ENCODE measurements around the gene GNA15.

The GNA15 gene

GRCh38 chr19:3118232-3119070, 17.4 kb upstream of the GNA15 start:
- H3K27ac ChIP-seq (ENCODE audit: low read length): no peak overlapping the region
- H3K9me2 ChIP-seq (replicated peaks; ENCODE audit: insufficient read depth, low read length): no peaks in the 10 kb centered on the region
- H3K4me2 ChIP-seq (ENCODE audit: low read depth, low read length): no peak overlapping the region
- TF ChIP-seq EZH2 (optimal IDR thresholded peaks at IDR 0.05; ENCODE audit: low read depth, low read length) (no peak), EZH2phosphoT487 (IDR thresholded peaks at IDR 0.05; ENCODE audit: low read length) (no peak)
- H3K27me3 ChIP-seq (replicated peaks; ENCODE audit: insufficient read depth, low read length): peaks cover 92% of the 10 kb centered on the region
- H3F3A ChIP-seq (ENCODE audit: insufficient read depth, low read length): no peaks in the 10 kb centered on the region
- H3K9ac ChIP-seq (ENCODE audit: low read length): no peak overlapping the region
- no peak overlapping the region for H2AFZ ChIP-seq (ENCODE audit: low read length)
- H3K4me3 ChIP-seq (ENCODE audit: low read length): no peak overlapping the region
- no peak for DNase-seq
- no peaks in the 10 kb centered on the region for H3K9me3 ChIP-seq (replicated peaks; ENCODE audit: insufficient read depth, low read length)
- no peaks in the 10 kb centered on the region for H4K20me1 ChIP-seq (ENCODE audit: insufficient read depth, low read length)
- H3K36me3 ChIP-seq (replicated peaks; ENCODE audit: insufficient read depth, low read length): no peaks in the 10 kb centered on the region
- H3K79me2 ChIP-seq (ENCODE audit: low read length): no peaks in the 10 kb centered on the region
- no peaks in the 10 kb centered on the region for H3K4me1 ChIP-seq (ENCODE audit: low read length)

- DNase-seq: no peak
- Histone ChIP-seq H3F3A (ENCODE audit: insufficient read depth, low read length) (no peaks in the 10 kb centered on the region), H3K4me2 (ENCODE audit: low read depth, low read length) (no peak overlapping the region), H3K36me3 (replicated peaks; ENCODE audit: insufficient read depth, low read length) (no peaks in the 10 kb centered on the region), H3K79me2 (ENCODE audit: low read length) (no peaks in the 10 kb centered on the region), H3K9me2 (replicated peaks; ENCODE audit: insufficient read depth, low read length) (no peaks in the 10 kb centered on the region), H2AFZ (ENCODE audit: low read length) (no peak overlapping the region), H3K9ac (ENCODE audit: low read length) (no peak overlapping the region), H3K9me3 (replicated peaks; ENCODE audit: insufficient read depth, low read length) (no peaks in the 10 kb centered on the region), H3K27me3 (replicated peaks; ENCODE audit: insufficient read depth, low read length) (peaks cover 92% of the 10 kb centered on the region), H3K4me3 (ENCODE audit: low read length) (no peak overlapping the region), H3K4me1 (ENCODE audit: low read length) (no peaks in the 10 kb centered on the region), H3K27ac (ENCODE audit: low read length) (no peak overlapping the region), H4K20me1 (ENCODE audit: insufficient read depth, low read length) (no peaks in the 10 kb centered on the region)
- no peak for TF ChIP-seq EZH2phosphoT487 (IDR thresholded peaks at IDR 0.05; ENCODE audit: low read length)
- no peak for TF ChIP-seq EZH2 (optimal IDR thresholded peaks at IDR 0.05; ENCODE audit: low read depth, low read length)
Observed at GRCh38 chr19:3119071-3119595, 16.7 kb upstream of the GNA15 start.

- TF ChIP-seq CTCF (IDR thresholded peaks at IDR 0.05; ENCODE audit: low read length) (no peak), EZH2 (optimal IDR thresholded peaks at IDR 0.05; ENCODE audit: low read depth, low read length) (no peak), EZH2phosphoT487 (IDR thresholded peaks at IDR 0.05; ENCODE audit: low read length) (no peak)
- Histone ChIP-seq H3K9ac (ENCODE audit: low read length) (no peak overlapping the region), H3K4me1 (ENCODE audit: low read length) (no peaks in the 10 kb centered on the region), H4K20me1 (ENCODE audit: insufficient read depth, low read length) (no peaks in the 10 kb centered on the region), H3K36me3 (replicated peaks; ENCODE audit: insufficient read depth, low read length) (no peaks in the 10 kb centered on the region), H3K9me3 (replicated peaks; ENCODE audit: insufficient read depth, low read length) (no peaks in the 10 kb centered on the region), H2AFZ (ENCODE audit: low read length) (no peak overlapping the region), H3K4me2 (ENCODE audit: low read depth, low read length) (no peak overlapping the region), H3K79me2 (ENCODE audit: low read length) (no peaks in the 10 kb centered on the region), H3K9me2 (replicated peaks; ENCODE audit: insufficient read depth, low read length) (no peaks in the 10 kb centered on the region), H3K27me3 (replicated peaks; ENCODE audit: insufficient read depth, low read length) (peaks cover 92% of the 10 kb centered on the region), H3K4me3 (ENCODE audit: low read length) (no peak overlapping the region), H3K27ac (ENCODE audit: low read length) (no peak overlapping the region), H3F3A (ENCODE audit: insufficient read depth, low read length) (no peaks in the 10 kb centered on the region)
- DNase-seq: no peak
Observed at GRCh38 chr19:3119693-3120380, 16.0 kb upstream of the GNA15 start.

- H4K20me1 ChIP-seq (ENCODE audit: insufficient read depth, low read length): no peaks in the 10 kb centered on the region
- H3K9ac ChIP-seq (ENCODE audit: low read length): no peak overlapping the region
Observed at GRCh38 chr19:3120611-3121276, 15.1 kb upstream of the GNA15 start.

More at GRCh38 chr19:3120611-3121276, 15.1 kb upstream of the GNA15 start:
- Histone ChIP-seq H3K79me2 (ENCODE audit: low read length) (no peaks in the 10 kb centered on the region), H3K27ac (ENCODE audit: low read length) (no peak overlapping the region), H3K9me2 (replicated peaks; ENCODE audit: insufficient read depth, low read length) (no peaks in the 10 kb centered on the region), H3K36me3 (replicated peaks; ENCODE audit: insufficient read depth, low read length) (no peaks in the 10 kb centered on the region), H3K9me3 (replicated peaks; ENCODE audit: insufficient read depth, low read length) (no peaks in the 10 kb centered on the region), H3K4me2 (ENCODE audit: low read depth, low read length) (no peak overlapping the region), H3K27me3 (replicated peaks; ENCODE audit: insufficient read depth, low read length) (peaks cover 90% of the 10 kb centered on the region), H2AFZ (ENCODE audit: low read length) (no peak overlapping the region), H3K4me3 (ENCODE audit: low read length) (no peak overlapping the region), H3K4me1 (ENCODE audit: low read length) (no peaks in the 10 kb centered on the region), H3F3A (ENCODE audit: insufficient read depth, low read length) (no peaks in the 10 kb centered on the region)
- TF ChIP-seq EZH2phosphoT487 (IDR thresholded peaks at IDR 0.05; ENCODE audit: low read length): no peak
- no peak for TF ChIP-seq EZH2 (optimal IDR thresholded peaks at IDR 0.05; ENCODE audit: low read depth, low read length)
- no peak for TF ChIP-seq CTCF (IDR thresholded peaks at IDR 0.05; ENCODE audit: low read length)
- no peak for DNase-seq
